HG02943 (cell line): ENCODE measurements around the gene CIRBP.

Experiments used
- ATAC-seq: cut with Tn5 transposase; IDR thresholded peaks from one replicate; pipeline ENCODE4 v1.9.1; 2021; ENCODE audit warnings: mild to moderate bottlenecking, low read depth, moderate library complexity; ENCODE audit not compliant: unreplicated experiment

CIRBP gene

GRCh38 chr19:1254081-1254527 lies 15.0 kb upstream of the CIRBP start:
- ATAC-seq, result no peak

GRCh38 chr19:1254530-1255185 lies 14.5 kb upstream of the CIRBP start:
- ATAC-seq, result no peak

GRCh38 chr19:1255186-1256161 lies 13.7 kb upstream of the CIRBP start:
- no peak for ATAC-seq

GRCh38 chr19:1256646-1257474 lies 12.3 kb upstream of the CIRBP start:
- ATAC-seq, result no peak

- no peak for ATAC-seq
These were observed 11.5 kb upstream of the CIRBP start for GRCh38 chr19:1257475-1258162.

GRCh38 chr19:1258163-1258492 lies 11.0 kb upstream of the CIRBP start:
- ATAC-seq, result no peak

- ATAC-seq, result no peak
These were observed 10.4 kb upstream of the CIRBP start for GRCh38 chr19:1258707-1259205.

GRCh38 chr19:1259206-1259875 lies 9.8 kb upstream of the CIRBP start:
- ATAC-seq, result no peak

- ATAC-seq, result no peak
These were observed 9.0 kb upstream of the CIRBP start for GRCh38 chr19:1259876-1260748.

- ATAC-seq, result peak; percentile 49
These were observed 8.2 kb upstream of the CIRBP start for GRCh38 chr19:1260749-1261537.

GRCh38 chr19:1261538-1261797 lies 7.7 kb upstream of the CIRBP start:
- no peak for ATAC-seq

- no peak for ATAC-seq
These were observed 7.1 kb upstream of the CIRBP start for GRCh38 chr19:1261798-1262622.

GRCh38 chr19:1262623-1263123 lies 6.5 kb upstream of the CIRBP start:
- no peak for ATAC-seq

GRCh38 chr19:1263188-1263587 lies 5.9 kb upstream of the CIRBP start:
- no peak for ATAC-seq

- ATAC-seq, result no peak
These were observed 4.1 kb upstream of the CIRBP start for GRCh38 chr19:1264801-1265614.

- no peak for ATAC-seq
These were observed 3.5 kb upstream of the CIRBP start for GRCh38 chr19:1265615-1266128.
